Measurements from ENCODE around the gene SLC10A6.

- TF ChIP-seq EZH2phosphoT487 (IDR thresholded peaks at IDR 0.05; ENCODE audit: borderline replicate concordance) (no peak), CTCF (conservative IDR thresholded peaks at IDR 0.05; ENCODE audit: low read length) (no peak)
Observed at GRCh38 chr4:86892636-86892960, 43.4 kb upstream of the SLC10A6 start.
